ENCODE data around the gene ATG14.

ATG14 gene

DNA sequence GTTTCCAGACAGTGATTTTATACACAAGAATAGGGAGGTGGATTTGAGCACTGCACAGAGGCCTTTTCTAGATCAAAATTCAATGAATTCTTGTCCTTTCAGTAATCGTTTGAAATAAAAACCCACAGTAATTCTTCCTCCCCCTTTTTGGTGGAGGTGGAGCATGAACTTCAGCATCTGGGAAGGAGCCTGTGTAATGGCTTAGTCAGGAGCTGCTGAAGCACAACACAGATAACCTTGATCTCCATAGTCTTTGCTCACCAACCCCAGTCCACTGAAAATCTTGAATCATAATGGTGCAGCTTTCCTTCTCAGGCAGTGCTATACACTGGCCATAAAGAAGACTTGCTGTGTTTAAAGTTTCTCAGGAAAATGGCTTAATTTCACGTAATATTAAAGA is 35.2 kb upstream of the ATG14 start:
- H3K4me1 ChIP-seq: peaks cover 11% of the 10 kb centered on the region
- in situ Hi-C loops (cut with MboI; ENCODE audit: low sequenced_read_pairs): loop anchor here (25.0 kb wide), 1 partner anchor 215 kb away; no protein-coding TSS in a partner anchor
- no peaks in the 10 kb centered on the region for H3K27me3 ChIP-seq (ENCODE audit: low read depth)
- no peaks in the 10 kb centered on the region for H3K36me3 ChIP-seq (replicated peaks)
- no peaks in the 10 kb centered on the region for H3K9me3 ChIP-seq
- H3K4me3 ChIP-seq: no peak overlapping the region
- no peak for DNase-seq (ENCODE audit: low spot score in 2 of 2)

DNA sequence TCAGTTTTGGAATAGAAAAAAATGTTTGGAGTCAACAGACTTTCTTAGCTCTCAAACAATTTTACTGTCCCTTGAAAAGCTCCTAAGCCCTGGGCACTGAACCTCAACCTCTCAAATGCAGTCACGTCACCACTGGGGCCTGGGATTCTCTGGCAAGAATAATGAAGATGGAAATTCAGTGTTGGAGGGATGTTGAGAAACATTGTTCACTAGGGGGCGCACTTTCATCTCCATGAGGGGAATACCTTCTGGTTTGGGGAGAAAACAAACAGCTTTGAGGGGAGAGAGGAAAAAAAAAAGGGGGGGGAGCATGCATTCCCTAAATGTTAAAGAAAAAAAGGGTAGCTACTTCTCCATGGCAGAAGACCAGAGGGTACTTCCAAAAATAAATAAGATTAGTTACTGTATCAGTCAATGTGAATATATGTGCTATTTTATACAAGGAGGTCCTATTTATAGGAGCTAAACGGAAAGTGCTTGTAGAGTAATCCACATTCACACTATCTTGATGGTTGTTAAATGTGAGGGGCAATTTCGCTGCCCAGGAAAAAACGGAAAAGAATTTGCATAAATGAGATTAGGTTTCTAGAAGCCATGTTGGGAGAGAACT is 34.6 kb upstream of the ATG14 start:
- in situ Hi-C loops (cut with MboI; ENCODE audit: low sequenced_read_pairs): loop anchor here (25.0 kb wide), 1 partner anchor 216 kb away; no protein-coding TSS in a partner anchor
- no peaks in the 10 kb centered on the region for H3K27me3 ChIP-seq (ENCODE audit: low read depth)
- DNase-seq (ENCODE audit: low spot score in 2 of 2): peak; percentile 74 to 87
- peaks cover 11% of the 10 kb centered on the region for H3K4me1 ChIP-seq
- no peaks in the 10 kb centered on the region for H3K36me3 ChIP-seq (replicated peaks)
- H3K9me3 ChIP-seq: no peaks in the 10 kb centered on the region
- no peak overlapping the region for H3K4me3 ChIP-seq

DNA sequence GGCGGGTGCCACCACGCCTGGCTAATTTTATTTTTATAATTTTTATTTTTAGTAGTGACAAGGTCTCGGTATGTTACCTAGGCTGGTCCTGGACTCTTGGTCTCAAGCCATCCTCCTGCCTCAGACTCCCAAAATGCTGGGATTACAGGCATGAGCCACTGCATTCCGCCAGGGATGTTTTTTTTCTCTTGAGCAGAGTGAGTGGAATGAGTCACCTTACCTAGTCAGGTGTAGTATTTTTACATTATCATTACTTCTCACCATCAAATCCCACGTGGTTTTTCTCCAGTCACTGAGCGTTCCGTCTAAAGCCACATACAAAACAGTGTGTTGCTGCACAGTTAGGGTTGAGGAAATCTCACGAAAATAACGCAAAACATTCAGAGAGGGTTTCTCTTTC is 29.7 kb upstream of the ATG14 start:
- H3K36me3 ChIP-seq (replicated peaks): no peaks in the 10 kb centered on the region
- DNase-seq (ENCODE audit: low spot score in 2 of 2): no peak
- H3K27me3 ChIP-seq (ENCODE audit: low read depth): peaks cover 2% of the 10 kb centered on the region; the same call in 1 of the 2 replicates
- in situ Hi-C loops (cut with MboI; ENCODE audit: low sequenced_read_pairs): loop anchor here (25.0 kb wide), 1 partner anchor 221 kb away; no protein-coding TSS in a partner anchor
- H3K4me3 ChIP-seq: no peak overlapping the region
- H3K4me1 ChIP-seq: peaks cover 1% of the 10 kb centered on the region
- H3K9me3 ChIP-seq: no peaks in the 10 kb centered on the region

DNA sequence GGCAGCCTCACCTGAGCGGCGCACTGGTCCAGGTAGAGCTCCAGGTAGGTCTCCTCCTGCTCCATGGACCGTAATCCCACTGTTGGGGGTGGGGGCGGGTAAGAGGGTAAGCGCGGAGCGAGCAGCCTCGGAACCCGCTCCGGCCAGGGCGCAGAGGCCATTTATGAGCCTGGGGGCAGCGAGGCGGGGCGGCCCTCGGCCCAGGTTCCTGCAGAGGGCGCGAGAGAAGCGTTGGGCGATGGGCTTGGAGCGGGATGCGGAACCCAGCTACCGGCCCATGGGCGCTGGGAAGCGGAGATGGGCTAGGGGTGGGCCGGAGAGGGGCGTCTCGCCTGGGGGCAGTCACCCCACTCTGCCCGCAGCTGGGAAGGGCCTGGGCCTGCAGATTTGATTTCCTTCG is 28.8 kb upstream of the ATG14 start, which contains the start of gene TBPL2:
Gene TBPL2, minus strand, starts transcription at position 232 of the 400 bp plus-strand sequence. Its CDS starts 167 bp downstream, at position 65.
- H3K36me3 ChIP-seq (replicated peaks): no peaks in the 10 kb centered on the region
- no peaks in the 10 kb centered on the region; the same call in 1 of the 2 replicates for H3K4me1 ChIP-seq
- no peaks in the 10 kb centered on the region for H3K9me3 ChIP-seq
- in situ Hi-C loops (cut with MboI; ENCODE audit: low sequenced_read_pairs): loop anchor here (25.0 kb wide), 1 partner anchor 222 kb away; no protein-coding TSS in a partner anchor
- peaks cover 2% of the 10 kb centered on the region; the same call in 1 of the 2 replicates for H3K27me3 ChIP-seq (ENCODE audit: low read depth)
- no peak within 1 kb of the TSS for H3K4me3 ChIP-seq
- no peak for DNase-seq (ENCODE audit: low spot score in 2 of 2)

DNA sequence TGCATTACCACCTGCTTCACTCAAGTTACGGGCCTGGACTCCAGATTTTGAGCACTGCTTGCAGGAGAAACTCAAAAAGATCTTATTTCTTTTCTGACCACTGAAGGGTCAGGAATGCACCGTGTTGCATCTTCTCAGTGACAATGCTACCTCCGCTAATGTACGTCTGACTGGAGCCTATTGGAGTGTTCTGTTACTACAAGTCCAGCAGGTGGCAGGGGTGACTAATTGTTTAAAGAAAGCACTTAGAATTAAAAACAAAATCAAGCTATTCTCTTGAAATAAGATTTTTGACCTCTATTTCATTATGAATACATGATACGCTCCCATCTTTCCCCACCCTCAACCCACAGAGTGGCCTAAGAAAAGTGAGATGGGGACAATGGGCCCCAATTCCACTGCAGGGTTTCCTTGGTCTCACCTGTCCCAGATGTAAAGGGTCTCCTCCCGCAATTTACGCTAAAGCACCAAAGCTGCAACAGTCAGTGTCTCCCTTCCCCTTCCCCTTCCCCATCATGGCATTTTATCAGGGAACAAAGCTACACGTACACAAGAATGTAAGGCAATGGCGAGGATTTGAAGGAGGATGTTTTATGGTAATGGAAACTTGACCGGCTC is 26.5 kb upstream of the ATG14 start:
- peak; percentile 50 to 60 for DNase-seq (ENCODE audit: low spot score in 2 of 2)
- no peak overlapping the region for H3K4me3 ChIP-seq
- in situ Hi-C loops (cut with MboI; ENCODE audit: low sequenced_read_pairs): loop anchor here (10.0 to 25.0 kb wide), 2 partner anchors 224 to 1047 kb away; no protein-coding TSS in a partner anchor

DNA sequence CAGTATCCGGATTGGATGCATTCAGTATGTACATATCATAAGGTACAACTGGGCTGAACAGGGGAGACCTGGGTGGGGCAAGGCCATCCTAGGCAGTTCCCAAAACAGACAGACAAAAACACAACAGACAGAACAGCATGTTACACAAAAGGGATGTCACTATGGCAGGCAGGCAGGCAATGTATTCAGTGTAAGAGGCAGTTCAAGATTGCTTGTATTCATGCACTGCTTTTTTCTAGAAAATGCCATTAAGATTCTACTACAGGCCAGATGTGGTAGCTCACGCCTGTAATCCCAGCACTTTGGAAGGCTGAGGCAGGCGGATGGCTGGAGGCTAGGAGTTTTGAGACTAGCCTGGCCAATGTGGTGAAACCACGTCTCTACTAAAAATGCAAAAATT is 25.3 kb upstream of the ATG14 start:
- in situ Hi-C loops (cut with MboI; ENCODE audit: low sequenced_read_pairs): loop anchor here (10.0 to 25.0 kb wide), 2 partner anchors 225 to 1048 kb away; no protein-coding TSS in a partner anchor
- peaks cover 2% of the 10 kb centered on the region; the same call in 1 of the 2 replicates for H3K27me3 ChIP-seq (ENCODE audit: low read depth)
- no peaks in the 10 kb centered on the region for H3K36me3 ChIP-seq (replicated peaks)
- no peaks in the 10 kb centered on the region; the same call in 1 of the 2 replicates for H3K4me1 ChIP-seq
- H3K9me3 ChIP-seq: no peaks in the 10 kb centered on the region
- no peak overlapping the region for H3K4me3 ChIP-seq
- DNase-seq (ENCODE audit: low spot score in 2 of 2): no peak

More for the DNA sequence above, 26.5 kb upstream of the ATG14 start:
- H3K36me3 ChIP-seq (replicated peaks): no peaks in the 10 kb centered on the region
- peaks cover 2% of the 10 kb centered on the region; the same call in 1 of the 2 replicates for H3K27me3 ChIP-seq (ENCODE audit: low read depth)
- H3K4me1 ChIP-seq: no peaks in the 10 kb centered on the region; the same call in 1 of the 2 replicates
- no peaks in the 10 kb centered on the region for H3K9me3 ChIP-seq

DNA sequence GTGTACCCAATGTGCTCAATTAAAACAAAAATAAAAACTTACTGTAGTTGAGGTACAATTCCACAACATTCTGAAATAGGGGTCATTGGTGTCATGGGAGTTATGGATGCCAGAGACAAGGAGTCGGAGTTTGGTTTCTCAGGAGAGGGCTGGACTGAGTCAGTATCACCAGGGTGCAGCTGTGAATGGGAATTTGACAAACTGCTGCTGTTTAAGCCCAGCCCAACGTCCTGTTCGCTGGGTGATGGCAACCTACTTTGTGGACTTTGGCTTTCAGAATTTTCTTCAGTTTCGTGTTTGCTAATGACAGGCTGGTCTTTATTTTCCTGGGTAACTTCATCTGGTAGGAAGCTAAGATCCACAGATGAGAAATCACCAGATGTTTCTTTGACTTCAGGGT is 24.9 kb upstream of the ATG14 start:
- in situ Hi-C loops (cut with MboI; ENCODE audit: low sequenced_read_pairs): loop anchor here (10.0 to 25.0 kb wide), 2 partner anchors 226 to 1048 kb away; no protein-coding TSS in a partner anchor
- Histone ChIP-seq H3K4me1 (no peaks in the 10 kb centered on the region; the same call in 1 of the 2 replicates), H3K36me3 (replicated peaks) (no peaks in the 10 kb centered on the region), H3K9me3 (no peaks in the 10 kb centered on the region), H3K27me3 (ENCODE audit: low read depth) (peaks cover 2% of the 10 kb centered on the region; the same call in 1 of the 2 replicates), H3K4me3 (no peak overlapping the region)
- no peak for DNase-seq (ENCODE audit: low spot score in 2 of 2)

DNA sequence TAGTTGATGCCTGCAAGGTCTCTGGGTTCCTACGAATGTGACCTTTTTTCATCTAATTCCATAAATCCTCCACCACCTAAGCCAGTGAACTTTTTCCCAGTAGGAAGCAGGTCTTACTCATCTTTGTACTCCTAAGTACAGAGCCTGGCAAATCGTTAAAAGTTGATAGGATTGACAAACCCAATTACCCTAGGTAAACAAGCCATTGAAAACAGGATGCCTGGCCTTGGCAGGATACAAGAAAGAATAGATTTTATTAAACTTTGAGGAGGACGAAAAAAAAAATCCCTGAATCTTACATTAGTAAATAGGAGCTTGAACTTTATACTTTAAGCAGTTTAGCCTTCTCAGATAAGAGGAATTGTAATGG is 23.2 kb upstream of the ATG14 start:
- peaks cover 2% of the 10 kb centered on the region; the same call in 1 of the 2 replicates for H3K27me3 ChIP-seq (ENCODE audit: low read depth)
- H3K36me3 ChIP-seq (replicated peaks): no peaks in the 10 kb centered on the region
- in situ Hi-C loops (cut with MboI; ENCODE audit: low sequenced_read_pairs): loop anchor here (10.0 to 25.0 kb wide), 2 partner anchors 228 to 1050 kb away; no protein-coding TSS in a partner anchor
- no peak for DNase-seq (ENCODE audit: low spot score in 2 of 2)
- no peaks in the 10 kb centered on the region for H3K9me3 ChIP-seq
- no peak overlapping the region for H3K4me3 ChIP-seq
- no peaks in the 10 kb centered on the region; the same call in 1 of the 2 replicates for H3K4me1 ChIP-seq

DNA sequence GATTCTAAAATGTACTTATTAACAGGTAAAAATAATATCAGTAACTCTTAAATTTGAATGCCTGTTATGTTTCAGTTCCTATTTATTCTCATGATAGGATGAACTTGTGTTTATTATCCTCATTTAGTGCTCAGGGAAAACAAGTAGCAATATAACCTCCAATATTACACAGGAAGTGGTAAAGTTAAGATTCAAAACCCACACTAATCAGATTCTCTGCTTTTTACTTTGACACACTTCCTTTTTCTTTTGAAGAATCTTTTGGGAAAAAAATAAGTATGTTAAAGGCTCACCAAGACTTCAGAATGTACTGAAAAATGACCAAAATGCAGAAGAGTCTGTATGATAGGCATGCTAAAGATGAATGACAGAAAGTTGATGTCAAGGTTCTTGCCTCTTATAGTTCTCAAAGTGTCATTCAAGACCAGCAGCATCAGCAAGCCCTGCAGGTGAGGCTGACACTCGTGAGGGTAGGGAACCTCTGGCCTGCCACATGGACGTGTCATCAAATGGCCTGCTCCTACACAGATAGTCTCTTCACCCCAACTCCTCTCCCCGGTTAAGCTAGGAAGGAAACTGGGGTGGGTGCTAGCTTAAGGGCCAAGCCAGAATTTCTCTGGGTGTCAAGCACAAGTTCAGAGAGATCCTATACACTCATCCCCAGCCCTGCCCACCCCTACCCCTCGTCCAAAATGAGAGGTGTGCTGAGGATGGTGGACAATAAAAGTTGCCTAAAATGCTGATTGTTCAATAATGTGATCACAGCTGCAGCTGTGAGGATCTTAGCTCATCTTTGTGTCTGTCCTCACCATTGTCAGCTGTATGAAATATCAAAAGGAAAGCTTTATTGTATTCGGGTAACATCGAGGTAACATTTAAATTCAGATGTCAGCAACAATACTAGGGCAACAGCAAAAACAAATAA is 22.5 kb upstream of the ATG14 start:
- H3K27me3 ChIP-seq (ENCODE audit: low read depth): peaks cover 2% of the 10 kb centered on the region; the same call in 1 of the 2 replicates
- no peak overlapping the region for H3K4me3 ChIP-seq
- in situ Hi-C loops (cut with MboI; ENCODE audit: low sequenced_read_pairs): loop anchor here (10.0 to 25.0 kb wide), 2 partner anchors 228 to 1051 kb away; no protein-coding TSS in a partner anchor

DNA sequence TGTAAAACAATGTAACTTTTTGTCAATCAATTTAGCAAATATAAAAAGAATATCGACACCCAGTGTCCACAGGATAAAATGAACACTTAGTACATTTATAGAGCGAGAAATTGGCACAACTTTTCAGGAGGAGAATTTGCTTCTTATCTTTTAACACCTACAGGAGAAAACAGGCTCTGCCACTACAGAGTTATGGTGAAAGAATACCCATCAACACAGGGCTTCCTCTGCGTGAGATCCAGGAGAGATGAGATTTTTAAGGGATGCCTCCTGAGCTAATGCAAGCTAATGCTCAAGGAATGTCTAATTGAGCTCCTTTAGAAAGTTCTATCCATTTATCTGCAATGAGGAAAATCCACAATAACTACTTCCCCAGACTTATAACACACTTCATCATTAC is 21.0 kb upstream of the ATG14 start:
- H3K9me3 ChIP-seq: no peaks in the 10 kb centered on the region
- no peak overlapping the region for H3K4me3 ChIP-seq
- in situ Hi-C loops (cut with MboI; ENCODE audit: low sequenced_read_pairs): loop anchor here (10.0 to 25.0 kb wide), 2 partner anchors 230 to 1052 kb away; no protein-coding TSS in a partner anchor
- H3K4me1 ChIP-seq: no peaks in the 10 kb centered on the region; the same call in 1 of the 2 replicates
- H3K36me3 ChIP-seq (replicated peaks): no peaks in the 10 kb centered on the region
- DNase-seq (ENCODE audit: low spot score in 2 of 2): no peak
- no peaks in the 10 kb centered on the region; the same call in 1 of the 2 replicates for H3K27me3 ChIP-seq (ENCODE audit: low read depth)

More for the DNA sequence above, 22.5 kb upstream of the ATG14 start:
- Histone ChIP-seq H3K9me3 (no peaks in the 10 kb centered on the region), H3K4me1 (no peaks in the 10 kb centered on the region; the same call in 1 of the 2 replicates), H3K36me3 (replicated peaks) (no peaks in the 10 kb centered on the region)
- DNase-seq (ENCODE audit: low spot score in 2 of 2): no peak

DNA sequence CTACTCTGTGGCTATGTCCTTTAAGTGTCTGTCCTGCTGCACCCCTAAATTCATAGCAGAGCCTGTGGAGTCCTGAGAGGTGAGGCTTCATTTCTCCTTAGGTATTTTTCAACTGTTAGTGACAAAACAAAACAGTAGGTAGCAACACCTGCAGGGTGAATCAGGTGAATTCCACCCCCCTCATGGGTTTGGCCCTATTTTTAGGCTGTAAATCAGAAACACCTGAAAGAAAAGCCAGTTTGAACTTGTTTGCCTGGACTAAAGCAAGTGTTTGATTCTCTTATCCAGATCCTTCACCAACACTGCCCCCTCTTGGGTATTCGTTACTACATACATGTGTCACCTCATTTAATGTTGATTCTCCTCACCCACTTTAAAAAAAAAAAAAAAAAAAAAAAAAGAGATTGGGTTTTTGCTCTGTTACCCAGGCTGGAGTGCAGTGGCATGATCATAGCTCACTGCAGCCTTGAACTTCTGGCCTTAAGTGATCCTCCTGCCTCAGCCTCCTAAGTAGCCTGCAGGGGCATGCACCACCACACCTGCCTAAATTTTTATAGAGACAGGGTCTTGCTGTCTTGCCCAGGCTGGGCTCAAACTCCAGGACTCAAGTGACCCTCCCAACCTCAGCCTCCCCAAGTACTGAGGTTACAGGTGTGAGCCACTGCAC is 18.5 kb upstream of the ATG14 start:
- Histone ChIP-seq H3K4me3 (no peak overlapping the region), H3K27me3 (ENCODE audit: low read depth) (no peaks in the 10 kb centered on the region), H3K4me1 (no peaks in the 10 kb centered on the region), H3K36me3 (replicated peaks) (no peaks in the 10 kb centered on the region), H3K9me3 (no peaks in the 10 kb centered on the region)
- in situ Hi-C loops (cut with MboI; ENCODE audit: low sequenced_read_pairs): loop anchor here (10.0 to 25.0 kb wide), 2 partner anchors 232 to 1055 kb away; no protein-coding TSS in a partner anchor
- peak; percentile 54 to 59 for DNase-seq (ENCODE audit: low spot score in 2 of 2)

DNA sequence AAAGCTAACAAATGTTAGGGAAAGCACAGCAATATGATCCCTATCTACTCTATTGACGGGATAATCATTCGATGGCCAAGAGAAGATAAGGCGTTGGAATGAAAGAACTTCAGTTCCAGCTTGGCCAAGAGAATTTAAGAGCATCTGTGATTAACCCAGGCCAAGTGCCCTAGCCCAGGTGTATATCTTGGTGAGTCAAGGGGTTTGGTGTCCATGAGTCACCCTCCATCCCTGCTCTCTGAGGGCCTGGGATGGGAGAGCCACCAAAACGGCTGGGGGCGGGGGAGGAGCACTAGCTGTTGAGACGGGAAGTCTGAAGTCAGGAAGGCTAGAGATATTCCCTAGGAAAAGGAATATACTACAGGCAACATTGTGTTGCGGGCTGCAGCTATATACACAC is 15.8 kb upstream of the ATG14 start:
- no peak for DNase-seq (ENCODE audit: low spot score in 2 of 2)
- no peak overlapping the region for H3K4me3 ChIP-seq
- in situ Hi-C loops (cut with MboI; ENCODE audit: low sequenced_read_pairs): loop anchor here (25.0 kb wide), 1 partner anchor 235 kb away; no protein-coding TSS in a partner anchor

More for the DNA sequence above, 15.8 kb upstream of the ATG14 start:
- H3K9me3 ChIP-seq: no peaks in the 10 kb centered on the region
- no peaks in the 10 kb centered on the region for H3K36me3 ChIP-seq (replicated peaks)
- H3K4me1 ChIP-seq: no peaks in the 10 kb centered on the region
- H3K27me3 ChIP-seq (ENCODE audit: low read depth): no peaks in the 10 kb centered on the region
